Testis (tissue), 3 donors: ENCODE results near the gene C21orf58. TPM values are rescaled to one million over a fixed set of nuclear protein-coding genes. Genes with fewer than 3 reads are reported as not detected.

Source experiments
- DNase-seq: peaks from one replicate; pipeline ENCODE4 v3.0.0-alpha.2; 2019
- H3K27ac ChIP-seq, 2 donors: fragments of 200-600 bp; sonication (generic); one replicate each; pipeline ENCODE4 v1.5.1; 2019
- H3K27me3 ChIP-seq: fragments of 200-600 bp; sonication (generic); one replicate; pipeline ENCODE4 v1.5.1; 2019
- H3K36me3 ChIP-seq: fragments of 200-600 bp; sonication (generic); one replicate; pipeline ENCODE4 v1.5.1; 2017; ENCODE audit warnings: low read depth; ENCODE audit errors: missing control alignments
- H3K4me1 ChIP-seq: fragments of 200-600 bp; sonication (generic); one replicate; pipeline ENCODE4 v1.5.1; 2019
- H3K4me3 ChIP-seq, 2 donors: fragments of 200-600 bp; sonication (generic); one replicate each; pipeline ENCODE4 v1.5.1; 2017 to 2019
- H3K9me3 ChIP-seq: fragments of 200-600 bp; sonication (generic); one replicate; pipeline ENCODE4 v1.5.1; 2017
- CTCF ChIP-seq, 3 experiments: fragments of 450-650 bp in 2 of 3; fragments of 200-600 bp in 1 of 3; sonication (generic) in 1 of 3; IDR thresholded peaks; one replicate each; pipeline ENCODE4 v1.5.1; 2016 to 2019; ENCODE audit warnings: antibody characterized with exemption in 3 of 3, mild to moderate bottlenecking in 2 of 3, moderate library complexity in 1 of 3
- POLR2A ChIP-seq: fragments of 450-650 bp; IDR thresholded peaks from one replicate; pipeline ENCODE4 v1.6.1; 2017; ENCODE audit warnings: antibody characterized with exemption, mild to moderate bottlenecking, moderate library complexity
- WGBS, 2 donors: methylation state at CpG; one replicate each; pipeline ENCODE4 v1.1.5; 2018; 5-methylcytosine and 5-hydroxymethylcytosine counted together
- intact Hi-C: fragments of 100-400 bp; cut with DNase I; formaldehyde crosslinking; loops from one replicate; pipeline ENCODE4 v1.15.1; 2023; ENCODE audit warnings: low total_unique reads
- polyA plus RNA-seq: library from polyadenylated mRNA; stranded (reverse); fragments of 350-450 nt; fragmentation: Illumina TruSeq; extraction: RNeasy Lipid Tissue Mini Kit (QIAGEN cat#74804); gene quantifications from one replicate; pipeline ENCODE4 v1.2.3, GENCODE V29; 2014; ENCODE audit warnings: low read depth, low replicate concordance; ENCODE audit not compliant: insufficient read depth
- total RNA-seq, 2 donors: library from RNA; depleted of rRNA; stranded (reverse); fragments of >200 nt; gene quantifications; one replicate each; pipeline ENCODE4 v1.2.3, GENCODE V29; 2016

The C21orf58 gene
- total and polyA plus RNA-seq, 3 donors from 2014 or later: 13.6 to 21.6 (median 13.7) TPM

DNA sequence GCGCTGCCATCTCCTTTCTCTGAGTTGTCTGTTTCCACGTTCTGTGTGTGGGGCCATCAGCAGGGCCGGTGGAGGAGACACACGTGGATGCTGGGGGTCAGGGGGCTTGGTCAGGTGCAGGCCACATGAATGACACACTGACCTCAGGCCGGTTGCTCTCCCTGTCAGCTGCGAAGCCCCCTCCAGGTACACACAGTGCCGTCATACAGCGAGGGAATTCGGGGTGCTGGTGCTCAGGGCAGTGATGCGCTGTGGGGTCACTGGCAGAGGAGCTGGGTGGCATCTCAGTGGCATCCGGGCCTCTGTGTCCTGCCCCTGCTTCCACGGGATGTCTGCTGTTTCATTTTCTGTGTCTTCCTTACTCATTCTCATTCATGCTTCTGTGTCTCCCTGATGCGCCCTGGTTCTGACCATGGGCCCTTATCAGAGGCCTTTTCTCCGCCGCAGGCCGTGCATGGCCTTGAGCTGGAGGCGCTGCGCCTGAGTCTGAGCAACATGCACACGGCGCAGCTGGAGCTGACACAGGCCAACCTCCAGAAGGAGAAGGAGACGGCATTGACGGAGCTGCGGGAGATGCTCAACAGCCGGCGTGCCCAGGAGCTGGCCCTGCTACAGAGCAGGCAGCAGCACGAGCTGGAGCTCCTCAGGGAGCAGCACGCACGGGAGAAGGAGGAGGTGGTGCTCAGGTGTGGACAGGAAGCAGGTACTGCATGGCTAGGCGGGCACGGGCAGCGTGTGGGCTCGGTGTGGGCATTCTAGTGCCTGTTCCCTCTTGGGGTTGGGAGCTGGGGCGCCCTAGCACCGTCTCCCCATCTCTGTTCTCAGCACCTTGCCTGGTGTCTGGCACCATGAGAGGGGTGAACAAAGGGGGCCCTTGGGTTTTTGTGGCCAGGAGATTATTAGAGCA, 22.9 kb upstream of the C21orf58 start:
- WGBS, 2 donors: 83 to 92% methylated on average over 15 to 34 of the region's 34 CpGs
- intact Hi-C loops: no loop called here

GRCh38 chr21:46345861-46346260, 22.2 kb upstream of the C21orf58 start:
- no peaks in the 10 kb centered on the region for H3K9me3 ChIP-seq
- no peaks in the 10 kb centered on the region for H3K4me1 ChIP-seq
- no peaks in the 10 kb centered on the region for H3K27me3 ChIP-seq
- H3K36me3 ChIP-seq: no peaks in the 10 kb centered on the region
- no peak overlapping the region for H3K4me3 ChIP-seq
- 90 to 92% methylated on average over 13 to 14 of the region's 14 CpGs for WGBS, 2 donors
- no peak for TF ChIP-seq CTCF (IDR thresholded peaks at IDR 0.05)
- no peak for TF ChIP-seq POLR2A
- intact Hi-C loops: no loop called here
- no peak overlapping the region for H3K27ac ChIP-seq
- no peak for DNase-seq

More for the DNA sequence above, 22.9 kb upstream of the C21orf58 start:
- Histone ChIP-seq H3K36me3 (no peaks in the 10 kb centered on the region), H3K4me1 (no peaks in the 10 kb centered on the region), H3K27me3 (no peaks in the 10 kb centered on the region), H3K4me3 (no peak overlapping the region), H3K9me3 (no peaks in the 10 kb centered on the region), H3K27ac (no peak overlapping the region)
- DNase-seq: peak; percentile 69
- TF ChIP-seq POLR2A (no peak), CTCF (IDR thresholded peaks at IDR 0.05) (no peak)

DNA sequence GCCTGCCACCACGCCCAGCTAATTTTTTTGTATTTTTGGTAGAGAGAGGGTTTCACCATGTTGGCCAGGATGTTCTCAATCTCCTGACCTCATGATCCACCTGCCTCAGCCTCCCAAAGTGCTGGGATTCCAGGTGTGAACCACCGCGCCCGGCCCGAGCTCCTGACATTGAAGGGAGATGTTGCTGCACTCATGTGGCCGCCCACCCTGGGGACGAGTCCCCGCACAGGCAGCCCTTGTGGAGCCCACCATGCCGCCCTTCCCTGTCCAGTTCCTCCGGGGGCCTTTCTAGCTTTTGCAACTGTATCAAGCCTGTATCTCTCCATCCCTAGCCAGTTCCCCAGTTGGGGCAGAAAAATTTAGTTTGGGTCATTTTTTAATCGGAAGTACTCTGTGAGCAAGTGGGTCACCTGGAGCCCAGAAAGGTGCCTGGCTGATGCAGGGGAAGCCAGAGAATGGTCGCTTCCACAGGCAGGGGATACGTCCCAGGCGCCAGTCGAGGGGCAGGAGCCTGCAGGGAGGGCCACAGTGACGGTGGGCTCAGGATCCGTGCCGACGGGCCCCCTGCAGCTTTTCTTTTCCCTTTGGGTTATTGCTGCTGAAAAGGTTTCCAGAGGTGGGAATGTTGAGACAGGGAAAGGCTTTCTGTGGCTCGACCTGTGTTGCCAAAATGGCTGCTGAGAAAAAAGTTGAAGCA, 20.7 kb upstream of the C21orf58 start:
- Histone ChIP-seq H3K9me3 (no peaks in the 10 kb centered on the region), H3K4me1 (no peaks in the 10 kb centered on the region), H3K27me3 (no peaks in the 10 kb centered on the region), H3K27ac (no peak overlapping the region), H3K36me3 (no peaks in the 10 kb centered on the region), H3K4me3 (no peak overlapping the region)
- TF ChIP-seq POLR2A: no peak
- TF ChIP-seq CTCF (IDR thresholded peaks at IDR 0.05): no peak
- intact Hi-C loops: no loop called here
- no peak for DNase-seq
- 96% methylated on average over 20 of the region's 20 CpGs for WGBS, 2 donors

- no peak for TF ChIP-seq POLR2A
- no peak for TF ChIP-seq CTCF (IDR thresholded peaks at IDR 0.05)
- H3K27ac ChIP-seq: no peak overlapping the region
- H3K4me1 ChIP-seq: no peaks in the 10 kb centered on the region
- 95 to 98% methylated on average over 8 of the region's 8 CpGs for WGBS, 2 donors
- intact Hi-C loops: no loop called here
- H3K9me3 ChIP-seq: no peaks in the 10 kb centered on the region
- H3K27me3 ChIP-seq: no peaks in the 10 kb centered on the region
- no peak for DNase-seq
- no peaks in the 10 kb centered on the region for H3K36me3 ChIP-seq
- H3K4me3 ChIP-seq: no peak overlapping the region
These were observed 17.3 kb upstream of the C21orf58 start for GRCh38 chr21:46340998-46341397.
